ENCODE results near the gene TTC29. TPM values are rescaled to one million over a fixed set of nuclear protein-coding genes. Genes with fewer than 3 reads are reported as not detected.

Gene TTC29
- total and polyA plus RNA-seq, 2 experiments from 2014 or later = 0.52 to 0.60 TPM

- Mint-ChIP-seq H3K27ac (no peak overlapping the region), H3K36me3 (ENCODE audit: low read depth) (no peaks in the 10 kb centered on the region), H3K4me1 (no peaks in the 10 kb centered on the region), H3K9me3 (no peaks in the 10 kb centered on the region), H3K27me3 (ENCODE audit: insufficient read depth, low read depth, poor library complexity) (peaks cover 2% of the 10 kb centered on the region), H3K4me3 (no peak overlapping the region)
- H3K4me1 ChIP-seq (ENCODE audit: insufficient read depth) = no peaks in the 10 kb centered on the region
- DNase-seq (ENCODE audit: low spot score) (no peak), ATAC-seq (no peak)
- H3K4me3 ChIP-seq = no peak overlapping the region
- no peaks in the 10 kb centered on the region for H3K79me2 ChIP-seq (replicated peaks; ENCODE audit: insufficient read depth)
- H4K20me1 ChIP-seq (replicated peaks; ENCODE audit: insufficient read depth) = no peaks in the 10 kb centered on the region
- H3F3A ChIP-seq (replicated peaks; ENCODE audit: low read depth) = no peaks in the 10 kb centered on the region
- H2AFZ ChIP-seq = no peak overlapping the region
- no peak overlapping the region for H3K4me2 ChIP-seq
- H3K9me2 ChIP-seq (ENCODE audit: insufficient read depth) = no peaks in the 10 kb centered on the region; the same call in 1 of the 2 replicates
- H3K27ac ChIP-seq (ENCODE audit: low read depth) = no peak overlapping the region
- no peak for TF ChIP-seq POLR2AphosphoS5 (IDR thresholded peaks at IDR 0.05; ENCODE audit: low read depth)
- no peak for TF ChIP-seq JUNB (IDR thresholded peaks at IDR 0.05; ENCODE audit: unreplicated experiment)
- TF ChIP-seq STAT1 (IDR thresholded peaks at IDR 0.05; ENCODE audit: unreplicated experiment) = no peak
- TF ChIP-seq CREB1 (CRISPR knock-in tag; IDR thresholded peaks at IDR 0.05; ENCODE audit: low read depth) = no peak
- no peak for TF ChIP-seq EZH2 (IDR thresholded peaks at IDR 0.05; ENCODE audit: low read depth, unreplicated experiment)
- TF ChIP-seq NANOG (IDR thresholded peaks at IDR 0.05; ENCODE audit: borderline replicate concordance) = no peak
- TF ChIP-seq ZNF331 (CRISPR knock-in tag; IDR thresholded peaks at IDR 0.05; ENCODE audit: low read depth) = no peak
- no peak for TF ChIP-seq ZNF114 (CRISPR knock-in tag; IDR thresholded peaks at IDR 0.05)
- no peak for TF ChIP-seq CTCF (conservative IDR thresholded peaks at IDR 0.05; ENCODE audit: low read depth in 2 of 2)
- TF ChIP-seq EZH2phosphoT487 (IDR thresholded peaks at IDR 0.05; ENCODE audit: unreplicated experiment) = no peak
- H3K36me3 ChIP-seq (ENCODE audit: insufficient read depth) = no peaks in the 10 kb centered on the region
- H3K27me3 ChIP-seq (ENCODE audit: insufficient read depth) = no peaks in the 10 kb centered on the region
Observed at GRCh38 chr4:146776691-146777090, 169.0 kb downstream of the TTC29 start.

GRCh38 chr4:146763560-146763959 is 182.1 kb downstream of the TTC29 start:
- Histone ChIP-seq H3F3A (replicated peaks; ENCODE audit: low read depth) (no peaks in the 10 kb centered on the region), H3K36me3 (ENCODE audit: insufficient read depth) (no peaks in the 10 kb centered on the region), H4K20me1 (replicated peaks; ENCODE audit: insufficient read depth) (no peaks in the 10 kb centered on the region), H3K27ac (ENCODE audit: low read depth) (no peak overlapping the region), H2AFZ (no peak overlapping the region), H3K4me3 (no peak overlapping the region), H3K9me2 (ENCODE audit: insufficient read depth) (no peaks in the 10 kb centered on the region), H3K79me2 (replicated peaks; ENCODE audit: insufficient read depth) (no peaks in the 10 kb centered on the region), H3K4me2 (no peak overlapping the region), H3K27me3 (ENCODE audit: insufficient read depth) (no peaks in the 10 kb centered on the region), H3K4me1 (ENCODE audit: insufficient read depth) (no peaks in the 10 kb centered on the region)
- ATAC-seq = no peak
- DNase-seq (ENCODE audit: low spot score) = no peak
- Mint-ChIP-seq H3K27me3 (ENCODE audit: insufficient read depth, low read depth, poor library complexity) (no peaks in the 10 kb centered on the region), H3K27ac (no peak overlapping the region), H3K36me3 (ENCODE audit: low read depth) (no peaks in the 10 kb centered on the region), H3K9me3 (no peaks in the 10 kb centered on the region; the same call in 2 of the 3 replicates), H3K4me3 (no peak overlapping the region), H3K4me1 (no peaks in the 10 kb centered on the region)
- TF ChIP-seq ZNF331 (CRISPR knock-in tag; IDR thresholded peaks at IDR 0.05; ENCODE audit: low read depth) (no peak), EZH2 (IDR thresholded peaks at IDR 0.05; ENCODE audit: low read depth, unreplicated experiment) (no peak), ZNF114 (CRISPR knock-in tag; IDR thresholded peaks at IDR 0.05) (no peak), CTCF (conservative IDR thresholded peaks at IDR 0.05; ENCODE audit: low read depth in 2 of 2) (no peak), ETS1 (IDR thresholded peaks at IDR 0.05) (no peak), STAT1 (IDR thresholded peaks at IDR 0.05; ENCODE audit: unreplicated experiment) (no peak)

All from GM23338 (cell line).